ENCODE data around the gene SERPINB6. TPM values are rescaled to one million over a fixed set of nuclear protein-coding genes. Genes with fewer than 3 reads are reported as not detected.
A peak's percentile ranks its signal among the peaks of the same experiment; 100 is the strongest.
"Not testable (repeated sequence)": the region's sequence is repeated elsewhere in the genome, so short reads cannot be mapped to it uniquely, and the experiment has no call there.

Gene SERPINB6
- total RNA-seq, 4 donors from 2014 or later = 170 to 462 (median 219) TPM

DNA sequence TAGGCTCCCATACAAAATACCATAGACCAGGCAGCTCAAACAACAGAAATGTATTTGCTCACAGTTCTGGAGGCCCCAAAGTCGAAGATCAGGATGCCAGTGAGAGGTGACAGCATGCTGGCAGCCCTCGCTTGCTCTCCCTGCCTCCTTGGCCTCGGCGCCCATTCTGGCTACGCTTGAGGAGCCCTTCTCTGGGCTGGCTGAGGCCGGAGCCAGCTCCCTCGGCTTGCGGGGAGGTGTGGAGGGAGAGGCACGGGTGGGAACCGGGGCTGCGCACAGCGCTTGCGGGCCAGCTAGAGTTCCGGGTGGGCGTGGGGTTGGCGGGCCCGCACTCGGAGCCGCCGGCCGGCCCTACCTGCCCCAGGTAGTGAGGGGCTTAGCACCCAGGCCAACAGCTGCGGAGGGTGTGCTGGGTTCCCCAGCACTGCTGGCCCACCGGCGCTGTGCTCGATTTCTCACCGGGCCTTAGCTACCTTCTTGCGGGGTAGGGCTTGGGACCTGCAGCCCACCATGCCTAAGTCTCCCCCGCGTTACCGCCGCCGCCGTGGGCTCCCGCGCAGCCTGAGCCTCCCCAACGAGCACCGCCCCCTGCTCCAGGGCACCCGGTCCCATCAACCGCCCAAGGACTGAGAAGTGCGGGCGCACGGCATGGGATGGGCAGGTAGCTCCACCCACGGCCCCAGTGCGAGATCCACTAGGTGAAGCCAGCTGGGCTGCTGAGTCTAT is 35.6 kb downstream of the SERPINB6 start:
- H3K27ac ChIP-seq = no peak overlapping the region
- no peaks in the 10 kb centered on the region for H3K36me3 ChIP-seq
- H3K27me3 ChIP-seq = no peaks in the 10 kb centered on the region
- no peak overlapping the region for H3K4me3 ChIP-seq
- peak in 2 of 3 donors; percentile 13 to 46 for DNase-seq
- TF ChIP-seq POLR2A (IDR thresholded peaks at IDR 0.05) = no peak
- TF ChIP-seq, protein P1, sequence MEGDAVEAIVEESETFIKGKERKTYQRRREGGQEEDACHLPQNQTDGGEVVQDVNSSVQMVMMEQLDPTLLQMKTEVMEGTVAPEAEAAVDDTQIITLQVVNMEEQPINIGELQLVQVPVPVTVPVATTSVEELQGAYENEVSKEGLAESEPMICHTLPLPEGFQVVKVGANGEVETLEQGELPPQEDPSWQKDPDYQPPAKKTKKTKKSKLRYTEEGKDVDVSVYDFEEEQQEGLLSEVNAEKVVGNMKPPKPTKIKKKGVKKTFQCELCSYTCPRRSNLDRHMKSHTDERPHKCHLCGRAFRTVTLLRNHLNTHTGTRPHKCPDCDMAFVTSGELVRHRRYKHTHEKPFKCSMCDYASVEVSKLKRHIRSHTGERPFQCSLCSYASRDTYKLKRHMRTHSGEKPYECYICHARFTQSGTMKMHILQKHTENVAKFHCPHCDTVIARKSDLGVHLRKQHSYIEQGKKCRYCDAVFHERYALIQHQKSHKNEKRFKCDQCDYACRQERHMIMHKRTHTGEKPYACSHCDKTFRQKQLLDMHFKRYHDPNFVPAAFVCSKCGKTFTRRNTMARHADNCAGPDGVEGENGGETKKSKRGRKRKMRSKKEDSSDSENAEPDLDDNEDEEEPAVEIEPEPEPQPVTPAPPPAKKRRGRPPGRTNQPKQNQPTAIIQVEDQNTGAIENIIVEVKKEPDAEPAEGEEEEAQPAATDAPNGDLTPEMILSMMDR (IDR thresholded peaks at IDR 0.05) = no peak
- H3K9me3 ChIP-seq = no peaks in the 10 kb centered on the region
- peaks cover 0 to 12% (median 2%) of the 10 kb centered on the region in 4 donors for H3K4me1 ChIP-seq

DNA sequence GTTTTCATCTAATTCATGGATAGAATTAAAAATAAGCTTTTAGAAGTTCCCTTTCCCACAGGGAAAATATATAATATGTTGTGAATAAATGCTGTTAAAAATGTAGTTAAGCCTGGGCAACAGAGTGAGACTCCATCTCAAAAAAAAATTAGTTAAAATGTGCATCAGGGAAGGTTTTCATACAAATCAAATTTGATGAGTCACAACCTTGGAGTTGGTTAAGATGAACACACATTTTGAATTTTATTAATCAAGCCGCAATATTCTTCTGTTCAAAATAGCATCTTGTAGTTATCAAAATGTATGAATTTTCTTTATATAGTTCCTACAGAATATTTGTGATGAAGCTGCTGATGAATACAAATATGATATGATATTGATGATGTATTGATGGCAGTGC is 37.3 kb downstream of the SERPINB6 start:
- no peaks in the 10 kb centered on the region for H3K27me3 ChIP-seq
- no peaks in the 10 kb centered on the region for H3K9me3 ChIP-seq
- H3K4me1 ChIP-seq = peaks cover 0 to 12% (median 2%) of the 10 kb centered on the region in 4 donors
- H3K36me3 ChIP-seq = no peaks in the 10 kb centered on the region
- no peak overlapping the region for H3K27ac ChIP-seq
- H3K4me3 ChIP-seq = no peak overlapping the region
- no peak for TF ChIP-seq POLR2A (IDR thresholded peaks at IDR 0.05)
- TF ChIP-seq, protein P1 (IDR thresholded peaks at IDR 0.05) = no peak
- no peak for DNase-seq

DNA sequence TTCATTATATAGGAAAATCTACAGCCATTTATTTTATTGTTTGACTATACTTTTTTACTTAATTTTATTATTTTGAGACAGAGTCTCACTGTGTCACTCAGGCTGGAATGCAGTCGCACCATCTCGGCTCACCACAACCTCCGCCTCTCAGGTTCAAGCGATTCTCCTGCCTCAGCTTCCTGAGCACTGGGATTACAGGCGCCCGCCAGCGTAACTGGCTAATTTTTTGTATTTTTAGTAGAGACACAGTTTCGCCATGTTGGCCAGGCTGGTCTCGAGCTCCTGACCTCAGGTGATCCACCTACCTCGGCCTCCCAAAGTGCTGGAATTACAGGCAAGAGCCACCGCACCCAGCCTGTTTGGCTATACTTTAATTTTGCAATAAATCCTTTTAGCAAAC is 38.5 kb downstream of the SERPINB6 start:
- DNase-seq = peak in 2 of 3 donors; percentile 11 to 30
- not testable (repeated sequence) for H3K36me3 ChIP-seq, H3K9me3 ChIP-seq

DNA sequence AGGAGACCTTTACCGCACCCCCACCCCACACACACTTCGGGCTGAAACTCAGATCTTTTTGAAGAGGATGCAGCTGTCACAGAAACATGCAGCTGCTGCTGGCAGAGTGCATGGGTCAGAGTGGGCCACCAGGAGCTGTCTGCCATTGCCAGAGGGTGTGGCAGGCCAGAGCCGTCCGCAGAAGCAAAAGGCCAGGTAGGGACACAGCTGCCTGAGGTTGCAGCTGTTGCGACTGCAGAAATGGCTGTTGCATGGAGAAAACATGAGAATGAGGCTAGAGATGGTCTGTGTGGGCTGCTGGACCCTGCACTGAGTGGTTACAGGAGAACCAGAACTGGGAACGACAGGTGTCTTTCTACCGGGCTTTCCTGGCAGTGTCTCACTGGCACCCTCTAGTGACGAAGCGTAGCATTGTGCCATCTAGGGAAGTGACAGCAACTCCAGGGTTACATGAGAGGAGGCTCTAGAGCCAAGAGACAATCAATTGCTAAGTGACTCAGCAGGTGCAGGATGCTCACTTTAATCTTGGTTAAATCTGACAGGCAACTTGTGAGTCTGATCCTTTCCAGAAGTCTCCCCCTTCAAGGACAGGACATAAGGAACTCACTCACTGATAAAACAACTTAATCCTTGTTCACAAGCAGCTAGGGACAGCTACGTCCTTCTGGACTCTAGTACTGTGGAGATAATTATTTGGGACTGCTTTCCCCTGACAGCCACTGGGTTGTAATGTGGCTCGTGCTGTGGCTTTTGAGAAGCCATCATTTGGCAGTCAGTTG is 39.2 kb downstream of the SERPINB6 start:
- Histone ChIP-seq H3K9me3 (no peaks in the 10 kb centered on the region), H3K4me1 (peaks cover 0 to 4% (median 2%) of the 10 kb centered on the region in 4 donors), H3K36me3 (no peaks in the 10 kb centered on the region), H3K27ac (peak overlapping the region in 1 of 4 donors; percentile 11), H3K4me3 (peak overlapping the region; percentile 10 to 42 (median 26)), H3K27me3 (no peaks in the 10 kb centered on the region)
- DNase-seq = peak; percentile 86 to 96 (median 91)
- no peak for TF ChIP-seq POLR2A (IDR thresholded peaks at IDR 0.05)
- TF ChIP-seq, protein P1 (IDR thresholded peaks at IDR 0.05) = peak; percentile 87 to 98 (median 96)

More for the DNA sequence above, 38.5 kb downstream of the SERPINB6 start:
- not testable (repeated sequence) for H3K4me1 ChIP-seq, H3K27ac ChIP-seq, H3K4me3 ChIP-seq, H3K27me3 ChIP-seq

DNA sequence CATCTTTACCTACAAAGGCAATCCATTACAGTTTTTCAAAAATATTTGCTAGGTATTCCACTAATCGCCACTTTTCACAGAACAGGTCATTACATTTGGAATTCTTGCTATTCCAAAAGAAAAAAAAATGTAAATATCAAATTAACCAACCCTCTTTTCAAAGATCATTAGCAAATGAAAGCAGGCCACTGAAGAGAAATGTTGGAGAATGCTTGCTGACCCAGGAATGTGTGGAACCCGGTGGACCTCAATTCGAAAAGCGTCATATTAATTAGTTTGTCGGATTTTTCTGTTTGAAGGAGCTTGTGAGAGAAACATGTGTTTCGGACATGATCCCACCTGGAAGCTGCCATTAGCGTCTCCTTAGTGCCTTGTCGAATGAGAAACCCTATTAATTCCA is 40.3 kb downstream of the SERPINB6 start:
- TF ChIP-seq POLR2A (IDR thresholded peaks at IDR 0.05) = no peak
- TF ChIP-seq, protein P1 (IDR thresholded peaks at IDR 0.05) = no peak
- DNase-seq = peak in 2 of 3 donors; percentile 3 to 5

DNA sequence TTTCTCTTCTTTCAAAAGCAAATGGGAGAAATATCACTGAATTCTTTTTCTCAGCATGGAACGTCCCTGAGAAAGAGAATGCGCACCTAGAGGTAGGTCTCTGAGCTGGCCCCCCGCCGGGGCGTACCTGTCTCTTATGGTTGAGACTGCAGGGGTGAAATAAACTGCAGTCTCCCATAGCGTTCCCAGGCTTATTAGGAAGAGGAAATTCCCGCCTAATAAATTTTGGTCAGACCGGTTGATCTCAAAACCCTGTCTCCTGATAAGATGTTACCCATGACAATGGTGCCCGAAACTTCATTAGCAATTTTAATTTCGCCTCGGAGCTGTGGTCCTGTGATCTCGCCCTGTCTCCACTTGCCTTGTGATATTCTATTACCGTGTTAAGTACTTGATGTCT is 43.4 kb downstream of the SERPINB6 start:
- not testable (repeated sequence) for H3K4me1 ChIP-seq, H3K27me3 ChIP-seq, DNase-seq, H3K27ac ChIP-seq, H3K9me3 ChIP-seq, H3K36me3 ChIP-seq, H3K4me3 ChIP-seq

More for the DNA sequence above, 40.3 kb downstream of the SERPINB6 start:
- Histone ChIP-seq H3K4me3 (no peak overlapping the region), H3K27ac (no peak overlapping the region), H3K36me3 (no peaks in the 10 kb centered on the region), H3K9me3 (no peaks in the 10 kb centered on the region), H3K27me3 (no peaks in the 10 kb centered on the region), H3K4me1 (peaks cover 0 to 4% (median 2%) of the 10 kb centered on the region in 4 donors)

DNA sequence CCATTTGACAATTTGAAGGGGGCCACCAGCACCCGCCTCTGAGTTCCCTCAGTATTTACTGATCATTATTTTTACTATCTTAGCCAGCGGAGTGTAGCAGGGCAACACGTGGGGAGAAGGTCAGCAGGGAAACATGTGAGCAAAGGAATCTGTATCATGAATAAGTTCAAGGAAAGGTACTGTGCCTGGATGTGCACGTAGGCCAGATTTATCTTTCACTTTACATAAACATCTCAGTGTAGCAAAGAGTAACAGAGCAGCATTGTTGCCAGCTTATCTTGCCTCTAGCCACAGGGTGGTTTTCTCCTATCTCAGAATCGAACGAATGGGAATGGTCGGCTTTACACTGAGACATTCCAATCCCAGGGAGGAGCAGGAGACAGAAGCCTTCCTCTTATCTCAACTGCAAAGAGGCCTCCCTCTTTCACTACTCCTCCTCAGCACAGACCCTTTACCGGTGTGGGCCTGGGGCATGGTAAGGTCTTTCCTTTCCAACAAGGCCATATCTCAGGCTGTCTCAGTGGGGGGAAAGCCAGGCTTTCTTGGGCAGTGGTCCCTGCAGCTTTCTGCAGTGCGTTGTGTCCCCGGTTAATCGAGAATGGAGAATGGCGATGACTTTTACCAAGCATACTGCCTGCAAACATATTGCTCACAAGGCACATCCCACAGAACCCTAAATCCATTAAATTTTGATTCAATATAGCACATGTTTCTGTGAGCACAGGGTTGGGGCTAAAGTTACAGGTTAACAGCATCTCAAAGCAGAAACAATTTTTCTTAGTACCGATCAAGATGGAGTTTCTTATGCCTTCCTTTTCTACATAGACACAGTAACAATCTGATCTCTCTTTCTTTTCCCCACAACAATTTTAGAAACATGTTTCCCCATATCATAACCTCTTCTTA is 45.3 kb downstream of the SERPINB6 start:
- H3K4me1 ChIP-seq, H3K36me3 ChIP-seq, H3K27ac ChIP-seq, H3K27me3 ChIP-seq, H3K9me3 ChIP-seq, H3K4me3 ChIP-seq: not testable (repeated sequence)
- DNase-seq = peak in 2 of 3 donors; percentile 3 to 30
